ENCODE measurements around the gene NRIP1. TPM values are rescaled to one million over a fixed set of nuclear protein-coding genes. Genes with fewer than 3 reads are reported as not detected.

NRIP1 gene
- total and polyA plus RNA-seq, 2 donors (not counting 3 experiments of a cell fraction or from before 2014, with no cell fraction given) = 2.8 to 24.0 TPM

- H2AFZ ChIP-seq (ENCODE audit: low read depth, low read length) = no peak overlapping the region
- H4K20me1 ChIP-seq (replicated peaks; ENCODE audit: control insufficient read depth, extremely low read depth, insufficient read depth, low read length) = peaks cover 5% of the 10 kb centered on the region
- H3K79me2 ChIP-seq (ENCODE audit: control insufficient read depth, insufficient read depth, low read length) = peaks cover 7% of the 10 kb centered on the region
- H3K4me1 ChIP-seq (ENCODE audit: control insufficient read depth, extremely low read depth, insufficient read depth, low read length) = no peaks in the 10 kb centered on the region
- H3K27me3 ChIP-seq (ENCODE audit: control insufficient read depth in 2 of 2, insufficient read depth in 2 of 2, low read length in 2 of 2) = no peaks in the 10 kb centered on the region
- dilution Hi-C loops (cut with MboI; ENCODE audit: extremely low pct_ligation_motif_present, low sequenced_read_pairs) (no loop called here), intact Hi-C loops (cut with micrococcal nuclease) (no loop called here)
- POLR2A ChIA-PET = no interaction called here
- no peaks in the 10 kb centered on the region for H3K9me1 ChIP-seq (replicated peaks; ENCODE audit: control insufficient read depth, extremely low read depth, insufficient read depth, low read length)
- no peak for DNase-seq (ENCODE audit: low read depth, low spot score)
- H3K9ac ChIP-seq (replicated peaks; ENCODE audit: extremely low read depth, insufficient read depth, low read length) = no peak overlapping the region
- no peak overlapping the region for H3K27ac ChIP-seq (ENCODE audit: insufficient read depth, low read depth, low read length)
- no peaks in the 10 kb centered on the region for H3K9me3 ChIP-seq (replicated peaks; ENCODE audit: control insufficient read depth, insufficient read depth, low read length)
- peaks cover 2% of the 10 kb centered on the region in 2 experiments for H3K36me3 ChIP-seq (ENCODE audit: control insufficient read depth in 2 of 2, extremely low read depth in 1 of 2, insufficient read depth in 2 of 2, low read length in 2 of 2)
- no TSS peak for BruUV-seq (replicated peaks)
- no peak overlapping the region for H3K4me2 ChIP-seq (ENCODE audit: insufficient read depth, low read length)
- no peak for FAIRE-seq
- TF ChIP-seq MYC (IDR thresholded peaks at IDR 0.05; ENCODE audit: low read depth, low read length) (no peak), EZH2 (IDR thresholded peaks at IDR 0.05; ENCODE audit: borderline replicate concordance, low read depth, low read length, severe bottlenecking) (no peak), JUN (IDR thresholded peaks at IDR 0.05; ENCODE audit: borderline replicate concordance, insufficient read depth, insufficient read length, low read depth) (no peak), MAX (IDR thresholded peaks at IDR 0.05; ENCODE audit: insufficient read depth, insufficient read length) (no peak), POLR2AphosphoS5 (IDR thresholded peaks at IDR 0.05; ENCODE audit: insufficient read depth, low read depth, low read length) (no peak), FOS (IDR thresholded peaks at IDR 0.05; ENCODE audit: borderline replicate concordance, insufficient read depth, low read length) (no peak), CTCF (IDR thresholded peaks at IDR 0.05; ENCODE audit: extremely low read depth in 1 of 2, insufficient read depth in 1 of 2, low read depth in 1 of 2, low read length in 2 of 2) (no peak), POLR2A (IDR thresholded peaks at IDR 0.05; ENCODE audit: low read depth, low read length) (no peak), GATA2 (IDR thresholded peaks at IDR 0.05; ENCODE audit: insufficient read depth, insufficient read length, low read depth, low read length) (no peak)
- CTCF ChIA-PET = no interaction called here
- H3K4me3 ChIP-seq (replicated peaks in 1 of 3; ENCODE audit: insufficient read depth in 1 of 3, low read depth in 1 of 3, low read length in 3 of 3) = no peak overlapping the region
Measured at GRCh38 chr21:14961502-14961901, 103.3 kb downstream of the NRIP1 start.

Measured in endothelial cell of umbilical vein (primary cell).